Measurements from ENCODE around the gene DMXL2.
"Not testable (repeated sequence)": the region's sequence is repeated elsewhere in the genome, so short reads cannot be mapped to it uniquely, and the experiment has no call there.

Gene DMXL2

DNA sequence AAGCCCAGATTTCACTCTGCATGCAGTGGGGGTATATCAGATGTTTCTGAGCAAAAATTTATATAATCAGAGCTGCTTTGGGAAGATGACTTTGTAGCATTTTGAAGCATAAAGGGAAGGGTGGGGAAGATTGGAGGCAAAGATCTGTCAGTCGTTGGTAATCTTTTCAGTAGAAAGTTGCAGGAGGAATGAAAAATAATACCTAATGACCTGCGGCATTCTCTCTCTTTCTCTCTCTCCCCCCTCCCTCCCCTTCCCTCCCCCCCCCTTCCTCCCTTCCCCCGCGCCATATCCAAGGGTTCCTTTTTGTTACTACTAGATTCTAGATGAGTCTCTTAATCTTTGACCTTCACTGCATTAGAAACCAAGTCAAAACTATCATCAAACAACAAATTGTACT, 1.5 kb upstream of the DMXL2 start:
- no peak for DNase-seq (ENCODE audit: low spot score)

DNA sequence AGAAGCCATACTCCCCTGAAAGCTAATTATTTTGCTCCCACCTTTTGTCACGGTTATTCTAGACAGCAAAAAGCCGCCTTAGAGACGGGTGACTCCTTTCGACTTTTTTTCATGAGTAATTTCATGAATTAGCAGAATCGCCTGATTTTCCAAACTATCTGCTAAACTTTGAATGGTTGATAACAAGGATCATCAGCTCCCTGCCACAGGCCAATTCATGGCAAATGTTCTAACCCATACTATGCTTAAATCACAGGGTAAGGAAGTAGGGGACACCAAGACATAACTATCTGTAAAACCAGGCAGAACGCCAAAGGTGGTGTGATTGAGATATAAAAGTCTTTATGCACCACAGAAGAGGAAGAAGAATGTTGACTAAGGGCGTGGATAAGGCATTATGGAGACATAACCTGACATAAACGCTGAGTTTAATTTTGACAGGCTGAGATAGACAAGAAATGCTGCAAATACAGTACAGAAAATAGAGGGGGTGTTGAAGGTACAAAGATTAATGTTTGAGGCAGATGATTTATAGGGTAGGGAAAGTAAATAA, 891 bp upstream of the DMXL2 start:
- DNase-seq (ENCODE audit: low spot score) = no peak

DNA sequence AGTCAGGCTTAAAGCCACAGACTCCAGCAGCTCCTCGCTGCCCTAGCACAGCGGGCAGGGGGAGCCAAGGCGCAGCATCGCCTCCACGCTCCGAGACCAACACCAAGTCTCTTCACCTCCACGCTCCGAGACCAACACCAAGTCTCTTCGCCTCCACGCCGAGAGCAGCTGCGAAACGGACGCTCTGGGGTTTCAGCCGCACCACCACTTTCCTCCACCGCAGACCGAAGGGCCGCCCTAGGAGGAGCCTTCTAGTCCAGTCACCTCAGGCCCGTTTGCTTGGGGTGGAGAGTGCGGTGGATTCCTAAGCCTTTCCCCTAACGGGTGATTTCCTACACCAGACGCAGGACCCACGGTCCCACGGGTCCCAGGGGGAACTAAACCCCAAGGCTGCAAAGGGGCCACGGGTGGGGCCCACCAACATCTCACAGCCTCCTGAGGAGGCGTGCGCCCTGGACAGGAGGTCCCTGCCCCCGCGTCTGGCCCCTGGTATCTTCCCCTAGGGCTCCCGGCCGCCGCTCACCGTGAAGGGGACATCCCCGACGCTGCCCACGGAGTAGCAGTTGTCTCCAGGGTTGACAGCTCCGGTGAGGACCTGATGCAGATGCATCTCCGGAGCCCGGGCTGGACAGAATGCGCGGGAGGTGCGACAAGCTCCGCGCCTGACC, 501 bp downstream of the DMXL2 start:
- peak; percentile 64 for DNase-seq (ENCODE audit: low spot score)

DNA sequence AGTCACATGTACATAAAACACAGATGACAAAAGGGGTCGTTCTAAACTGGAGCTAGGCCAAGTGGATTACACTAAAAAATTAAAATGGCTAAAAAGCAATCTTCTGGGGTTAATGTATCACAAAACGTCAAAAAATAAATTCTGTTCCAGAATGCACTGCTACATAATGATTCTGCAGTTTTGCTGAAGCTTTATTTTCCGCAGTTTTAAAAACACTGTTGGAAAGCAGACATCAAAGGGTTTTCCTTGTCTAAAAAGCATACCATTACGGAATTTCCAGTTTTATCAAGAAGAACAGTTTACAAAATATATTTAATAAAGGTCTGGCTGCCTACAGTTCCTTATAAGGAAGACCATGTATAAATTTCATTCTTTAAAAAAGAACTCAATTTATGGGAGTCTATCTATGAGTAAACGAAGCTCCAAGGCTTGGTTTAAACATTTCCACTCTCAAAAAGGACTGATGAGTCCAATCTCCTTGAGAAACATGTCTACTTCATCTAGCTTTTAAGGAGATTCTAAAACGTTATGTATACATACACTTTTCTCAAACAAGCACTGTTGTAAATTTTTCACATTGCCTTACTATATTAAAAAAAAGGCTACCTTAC, 1.3 kb downstream of the DMXL2 start:
- DNase-seq (ENCODE audit: low spot score) = no peak

DNA sequence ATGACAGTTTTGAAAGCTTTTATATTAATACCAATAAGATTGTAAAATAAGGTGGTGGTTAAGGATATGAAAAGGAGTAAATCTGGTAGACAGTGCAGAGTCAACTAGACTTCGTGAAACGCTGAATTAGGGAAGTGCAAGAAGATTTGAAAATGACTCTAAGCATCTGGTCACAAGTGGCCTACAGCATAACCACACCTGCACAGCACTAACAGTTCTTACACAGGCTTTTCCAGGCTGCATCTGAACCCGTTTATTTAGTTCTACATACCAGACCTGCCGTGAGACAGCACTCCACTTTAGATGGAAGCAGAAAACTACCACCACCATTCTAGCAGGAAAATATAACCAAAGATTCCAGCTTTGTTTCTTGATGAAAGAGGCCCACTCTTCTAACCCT, 1.9 kb downstream of the DMXL2 start:
- no peak for DNase-seq (ENCODE audit: low spot score)

DNA sequence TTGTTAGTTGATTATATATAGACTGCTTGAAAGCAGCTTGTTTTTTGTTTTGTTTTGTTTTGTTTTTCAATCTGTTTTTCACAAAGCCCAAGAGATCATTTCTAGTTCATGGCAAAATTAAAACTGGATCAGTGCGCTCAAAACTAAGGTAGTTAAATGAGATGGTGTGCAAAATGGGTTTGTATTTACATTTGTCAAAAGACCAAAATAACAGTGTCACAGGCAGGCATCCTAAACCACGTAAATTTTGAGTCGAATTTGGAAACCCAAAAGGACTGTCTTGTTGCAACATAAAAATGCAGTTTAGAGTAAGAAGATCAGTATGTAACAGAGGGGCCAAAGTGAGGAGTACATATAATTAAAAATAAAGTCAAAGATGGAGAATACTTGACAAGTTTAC, 2.4 kb downstream of the DMXL2 start:
- DNase-seq (ENCODE audit: low spot score) = no peak

DNA sequence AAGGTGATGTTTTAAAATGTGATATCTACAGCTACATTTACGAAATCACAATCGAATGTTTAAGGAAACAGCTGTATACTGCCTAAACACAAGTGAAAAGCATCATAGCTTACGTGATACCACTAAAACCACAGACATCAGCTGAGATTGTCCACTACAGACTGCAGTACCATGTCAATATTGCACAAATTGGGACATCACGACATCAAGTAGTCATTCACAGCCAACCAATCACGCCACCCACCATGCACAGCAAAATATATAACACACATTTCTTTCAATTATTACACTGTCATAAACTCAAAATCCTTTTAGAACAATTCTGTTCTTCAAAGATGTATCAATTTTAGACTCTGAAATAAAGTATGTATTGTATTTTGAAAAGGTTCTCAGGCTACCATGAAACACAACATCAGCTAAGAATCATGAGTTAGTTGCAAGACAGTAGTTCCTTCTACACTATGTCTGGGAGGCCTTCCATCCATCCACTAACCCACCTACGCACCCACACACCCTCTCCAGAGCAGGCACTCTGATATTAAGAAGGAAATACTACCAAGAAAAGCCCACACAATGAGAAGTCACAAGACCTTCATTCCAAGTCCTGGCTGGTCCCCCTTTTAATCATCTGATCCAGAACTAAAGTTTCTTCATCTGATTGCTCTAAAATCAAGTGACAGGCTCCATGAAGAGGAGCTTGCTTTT, 3.1 kb downstream of the DMXL2 start:
- DNase-seq (ENCODE audit: low spot score) = no peak

DNA sequence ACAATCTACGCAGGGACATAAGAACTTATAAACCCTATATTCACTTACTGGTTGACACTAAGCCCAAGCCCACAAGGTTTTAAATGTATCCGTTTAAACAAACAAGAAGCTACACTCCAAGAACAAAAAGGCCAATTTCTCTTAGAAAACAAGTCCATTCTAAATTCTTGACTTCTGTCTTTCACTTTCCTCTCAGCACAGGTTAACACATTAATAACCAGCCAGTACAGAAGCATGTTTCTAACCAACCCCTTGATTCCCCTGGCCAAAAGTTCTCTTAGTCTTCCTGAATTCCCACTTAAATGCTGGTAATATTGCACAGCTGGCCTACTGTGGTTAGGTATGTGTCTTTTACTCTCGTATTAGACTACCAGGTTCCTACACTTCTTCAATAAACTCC, 4.7 kb downstream of the DMXL2 start:
- no peak for DNase-seq (ENCODE audit: low spot score)

DNA sequence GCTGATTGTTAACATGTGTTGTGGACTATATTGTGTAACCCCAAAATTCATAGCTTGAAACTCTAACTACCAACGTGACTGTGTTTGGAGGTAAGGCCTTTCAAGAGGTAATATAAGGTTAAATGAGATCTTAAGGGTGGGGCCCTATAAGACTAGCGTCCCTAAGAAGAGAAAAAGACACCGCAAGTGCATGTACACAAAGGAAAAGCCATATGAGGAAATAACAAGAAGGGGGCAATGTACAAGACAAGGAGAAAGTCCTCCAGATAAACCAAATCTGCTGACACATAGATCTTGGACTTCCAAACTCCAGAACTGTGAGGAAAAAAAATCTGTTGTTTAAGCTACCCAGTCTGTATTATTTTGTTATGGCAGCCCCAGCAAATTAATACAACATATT, 8.6 kb downstream of the DMXL2 start:
- DNase-seq (ENCODE audit: low spot score) = no peak

DNA sequence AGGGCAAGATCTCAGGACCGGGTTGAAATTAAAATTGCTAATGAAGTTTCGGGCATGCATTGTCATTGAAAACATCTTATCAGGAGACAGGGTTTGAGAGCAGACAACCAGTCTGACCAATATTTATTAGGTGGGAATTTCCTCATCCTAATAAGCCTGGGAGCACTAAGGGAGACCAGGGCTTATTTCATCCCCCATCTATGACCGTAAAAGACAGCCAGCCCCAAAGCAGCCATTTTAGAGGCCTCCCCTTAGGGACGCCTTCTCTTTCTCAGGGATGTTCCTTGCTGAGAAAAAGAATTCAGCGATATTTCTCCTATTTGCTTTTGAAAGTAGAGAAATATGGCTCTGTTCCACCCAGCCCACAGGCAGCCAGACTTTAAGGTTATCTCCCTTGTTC, 9.9 kb downstream of the DMXL2 start:
- DNase-seq (ENCODE audit: low spot score) = not testable (repeated sequence)

DNA sequence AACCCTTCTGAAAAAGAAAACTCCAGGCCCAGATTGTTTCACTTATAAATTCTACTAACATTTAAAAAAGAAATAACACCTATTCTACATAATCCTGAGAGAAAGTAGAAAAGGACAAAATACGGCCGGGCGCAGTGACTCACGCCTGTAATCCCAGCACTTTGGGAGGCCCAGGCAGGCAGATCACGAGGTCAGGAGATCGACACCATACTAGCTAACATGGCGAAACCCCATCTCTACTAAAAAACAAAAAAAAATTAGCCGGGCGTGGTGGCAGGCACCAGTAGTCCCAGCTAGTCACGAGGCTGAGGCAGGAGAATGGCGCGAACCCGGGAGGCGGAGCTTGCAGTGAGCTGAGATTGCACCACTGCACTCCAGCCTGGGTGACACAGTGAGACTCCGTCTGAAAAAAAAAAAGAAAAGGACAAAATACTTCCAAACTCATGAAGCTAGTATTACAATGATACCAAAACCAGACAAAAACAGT, 19.1 kb downstream of the DMXL2 start:
- DNase-seq (ENCODE audit: low spot score) = not testable (repeated sequence)

DNA sequence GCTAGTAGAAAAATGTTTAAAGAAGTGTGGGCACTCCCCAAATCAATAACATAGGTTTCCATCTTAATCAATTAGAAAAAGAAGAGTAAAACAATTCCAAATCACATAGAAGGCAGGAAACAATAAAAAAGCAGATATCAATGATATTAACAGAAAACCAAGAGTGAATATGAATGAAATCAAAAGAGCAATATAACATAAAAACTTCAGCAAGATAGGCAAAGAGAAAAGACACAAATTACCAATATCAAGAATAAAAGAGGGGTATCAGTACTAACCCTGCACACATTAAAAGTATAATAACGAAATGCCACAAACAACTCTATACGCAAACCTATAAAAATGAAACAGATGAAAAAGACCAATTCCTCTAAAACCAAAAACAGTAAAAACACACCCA, 19.6 kb downstream of the DMXL2 start:
- DNase-seq (ENCODE audit: low spot score) = no peak

DNA sequence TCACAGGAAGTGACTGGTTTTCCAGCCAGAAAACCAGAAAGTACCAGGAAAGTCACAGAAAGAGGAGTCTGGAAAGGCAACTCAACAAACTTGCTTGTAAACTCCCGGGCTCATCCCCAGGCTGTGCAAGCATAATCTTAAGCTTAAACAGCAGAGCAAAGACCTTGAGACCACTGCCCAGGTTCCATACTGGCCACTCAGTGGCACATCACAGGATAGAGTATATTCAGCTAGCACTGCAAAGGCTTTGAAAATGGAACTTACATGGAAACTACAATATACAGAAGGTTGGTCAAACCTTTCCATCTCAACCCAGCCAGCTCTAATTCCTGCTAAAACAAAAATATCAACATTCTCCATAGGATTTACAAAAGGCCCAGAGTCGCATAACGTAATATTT, 20.1 kb downstream of the DMXL2 start:
- DNase-seq (ENCODE audit: low spot score) = no peak

DNA sequence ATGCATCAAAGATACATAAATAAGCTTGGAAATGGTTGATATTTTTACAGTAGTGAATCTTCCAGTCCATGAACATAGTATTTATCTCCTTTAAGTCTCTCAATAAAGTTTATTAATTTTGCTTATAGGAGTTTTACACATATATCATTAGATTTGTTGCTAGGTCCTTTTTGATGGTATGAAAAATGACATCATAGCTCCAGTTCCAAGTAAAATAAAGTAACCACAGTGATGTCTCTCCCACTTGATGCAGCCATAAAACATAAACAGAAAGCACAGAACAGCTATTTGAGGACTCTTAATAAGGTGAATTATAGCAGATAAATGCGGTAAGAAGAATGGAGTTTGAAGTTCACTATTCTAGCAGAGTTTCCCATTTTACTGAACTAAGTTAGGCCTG, 20.8 kb downstream of the DMXL2 start:
- no peak for DNase-seq (ENCODE audit: low spot score)

DNA sequence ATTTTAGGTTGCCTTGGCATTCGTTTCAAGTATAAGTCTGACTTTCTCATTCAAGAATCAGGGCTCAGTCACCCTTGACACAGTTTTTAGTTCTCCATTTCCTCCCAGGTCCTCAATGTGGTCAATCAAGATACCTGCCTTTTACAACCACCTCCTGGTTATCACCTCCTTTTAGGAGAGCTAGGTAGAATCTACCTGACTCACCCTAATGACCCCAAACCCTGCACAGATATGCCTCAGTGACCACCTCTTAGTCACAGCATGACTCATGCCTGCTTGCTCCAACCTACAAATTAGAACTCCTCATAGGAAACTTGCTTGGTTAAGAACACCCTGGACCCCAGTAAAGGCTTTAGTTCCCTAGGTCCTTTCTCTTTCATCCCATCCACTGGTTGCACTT, 22.5 kb downstream of the DMXL2 start:
- no peak for DNase-seq (ENCODE audit: low spot score)

DNA sequence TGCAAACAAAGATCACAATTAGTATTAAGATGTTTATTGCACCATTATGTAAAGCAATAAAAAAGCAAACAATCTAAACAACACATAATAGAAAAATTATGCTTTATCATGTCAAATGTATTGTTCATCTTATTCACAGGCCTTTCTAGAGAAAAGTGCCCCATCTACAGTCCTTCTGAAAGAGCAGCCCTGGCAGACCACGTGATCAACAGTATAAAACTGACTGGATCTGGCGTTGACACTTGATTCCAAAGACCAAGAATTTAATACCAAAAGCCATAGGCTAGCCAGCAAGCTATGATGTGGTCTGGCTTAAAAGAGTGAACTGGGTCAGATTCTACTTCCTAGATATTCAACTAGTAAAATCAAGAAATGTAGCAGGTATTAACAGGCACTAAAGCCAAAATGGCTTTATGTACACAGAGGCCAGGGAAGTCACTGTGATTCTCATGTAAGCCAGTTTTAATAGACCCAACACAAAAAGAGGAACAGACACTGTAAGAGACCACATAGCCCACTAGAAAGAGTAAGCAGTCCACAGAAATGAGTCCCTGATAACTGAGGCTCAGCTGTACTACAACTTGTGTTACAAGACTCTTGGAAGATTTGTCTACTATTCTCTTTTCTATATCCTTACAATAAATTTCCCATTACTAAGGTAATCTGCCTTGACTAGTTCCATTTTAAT, 32.5 kb downstream of the DMXL2 start:
- DNase-seq (ENCODE audit: low spot score) = no peak

DNA sequence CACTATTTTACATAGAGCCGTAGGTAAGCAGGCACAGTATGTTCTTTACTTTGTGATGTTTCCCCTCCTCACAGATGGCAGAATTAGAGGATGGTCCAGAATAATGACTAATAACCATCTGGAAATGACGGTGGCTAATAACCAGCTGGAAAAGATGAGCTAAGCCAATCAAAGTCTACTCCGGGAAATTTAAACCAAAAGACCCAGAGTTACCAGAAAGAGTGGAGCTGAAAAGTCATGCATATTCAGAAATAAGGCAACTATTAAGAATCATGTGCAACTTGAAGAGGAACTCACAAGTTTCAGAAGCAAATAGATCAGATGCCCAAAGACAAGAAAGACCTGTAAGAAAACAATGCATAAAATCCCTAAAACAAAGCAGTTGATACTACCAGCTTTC, 33.6 kb downstream of the DMXL2 start:
- DNase-seq (ENCODE audit: low spot score) = no peak

DNA sequence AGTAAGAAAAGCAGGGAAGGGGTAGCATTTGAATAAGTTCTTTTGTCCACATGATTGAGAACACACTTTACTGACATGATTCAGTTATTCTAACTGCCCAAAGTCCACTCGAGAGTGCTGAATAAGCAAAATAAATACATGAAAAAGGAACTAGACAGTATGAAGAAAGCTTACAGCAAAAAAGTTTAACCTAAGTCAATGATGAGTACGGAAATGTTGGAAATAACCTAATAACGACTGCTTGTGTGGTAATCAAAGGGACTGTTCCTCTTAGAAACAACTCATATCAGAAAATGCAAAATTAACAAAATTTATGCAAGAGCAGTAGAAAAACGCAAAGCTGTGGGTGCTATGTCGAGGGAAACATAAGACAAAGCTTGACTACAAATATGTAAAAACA, 36.6 kb downstream of the DMXL2 start:
- DNase-seq (ENCODE audit: low spot score) = no peak

DNA sequence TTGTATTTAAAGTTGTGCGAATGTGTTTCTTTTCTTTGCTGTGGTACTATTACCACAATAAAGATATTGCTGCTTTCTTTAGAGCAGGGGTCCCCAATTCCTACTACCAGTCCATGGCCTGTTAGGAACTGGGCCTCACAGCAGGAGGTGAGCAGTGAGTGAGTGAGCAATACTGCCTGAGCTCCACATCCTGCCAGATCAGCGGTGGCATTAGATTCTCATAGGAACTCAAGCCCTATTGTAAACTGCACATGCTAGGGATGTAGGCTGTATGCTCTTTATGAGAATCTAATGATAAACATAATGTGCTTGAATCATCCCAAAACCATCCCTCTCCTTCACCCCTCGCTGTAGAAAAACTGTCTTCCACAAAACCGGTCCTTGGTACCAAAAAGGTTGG, 41.6 kb downstream of the DMXL2 start:
- DNase-seq (ENCODE audit: low spot score) = no peak

DNA sequence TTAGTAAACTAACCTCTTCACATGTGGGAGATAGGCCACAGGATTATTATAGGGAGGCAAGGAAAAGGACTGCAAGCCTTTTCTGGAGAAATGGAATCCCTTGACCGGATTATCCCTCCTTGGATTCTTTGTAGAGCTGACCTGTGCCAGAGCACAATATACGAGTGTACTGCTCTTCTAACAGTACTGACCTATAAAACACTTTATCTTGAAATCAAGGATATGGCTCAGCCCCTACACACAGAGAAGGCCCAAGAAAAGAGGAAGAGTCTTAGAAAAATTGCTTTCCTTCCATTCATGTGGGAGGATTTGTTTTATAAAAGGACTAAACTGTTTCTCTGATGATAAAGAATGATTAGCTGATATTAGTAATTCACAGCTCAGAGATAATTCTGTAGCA, 42.2 kb downstream of the DMXL2 start:
- no peak for DNase-seq (ENCODE audit: low spot score)

DNA sequence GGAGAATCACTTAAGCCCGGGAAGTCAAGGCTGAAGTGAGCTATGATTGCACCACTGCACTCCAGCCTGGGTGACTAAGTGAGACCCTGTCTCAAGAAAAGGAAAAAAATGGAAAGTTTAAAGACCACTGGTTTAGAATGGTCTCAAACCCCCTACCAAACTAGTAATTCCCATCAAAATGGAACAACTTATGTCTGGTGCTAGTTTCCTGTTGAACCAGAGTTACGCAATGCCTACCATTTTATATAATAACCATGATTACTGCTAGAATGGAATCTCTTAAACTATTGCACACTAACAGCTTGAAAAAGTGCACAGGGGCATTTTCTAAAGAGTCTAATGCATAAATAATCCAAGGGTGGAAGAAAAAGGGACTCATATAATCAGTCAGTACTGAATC, 43.6 kb downstream of the DMXL2 start:
- DNase-seq (ENCODE audit: low spot score) = no peak

DNA sequence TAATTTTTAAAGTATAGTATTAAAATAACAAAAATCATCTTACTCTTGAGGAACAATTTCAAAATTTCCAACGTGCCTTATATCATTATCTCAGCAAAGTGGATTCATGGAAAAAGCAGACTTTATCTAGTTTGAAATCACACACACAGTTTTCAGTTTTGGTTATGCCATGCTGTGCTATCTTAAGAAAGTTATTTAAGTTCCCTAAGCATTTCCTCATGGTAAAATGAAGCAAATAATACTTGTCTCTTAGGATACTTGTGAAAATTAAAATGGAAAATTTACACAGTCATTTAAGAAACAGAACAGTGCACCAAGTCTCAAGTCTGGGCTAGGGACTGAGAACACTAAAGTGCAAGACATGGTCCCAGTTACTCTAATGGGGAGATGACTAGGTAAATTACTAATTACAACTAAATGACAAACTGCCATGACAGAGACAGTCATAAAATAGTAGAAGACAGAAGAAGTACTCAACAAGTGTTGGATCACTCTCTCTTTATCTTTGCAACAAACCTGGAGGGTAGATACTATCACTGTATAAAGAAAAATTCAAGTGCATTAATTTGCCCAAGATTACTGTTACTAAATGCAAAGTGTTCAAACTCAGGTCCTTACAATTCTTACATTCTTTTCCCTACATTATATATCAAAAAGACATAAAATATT, 44.8 kb downstream of the DMXL2 start:
- no peak for DNase-seq (ENCODE audit: low spot score)

All from D341Med (cell line).